Body of pancreas (tissue), 4 donors: ENCODE data around the gene AJUBA. TPM values are rescaled to one million over a fixed set of nuclear protein-coding genes. Genes with fewer than 3 reads are reported as not detected.

Source experiments
- ATAC-seq: fragments of 150-250 bp; one replicate; pipeline ENCODE4 v1.9.1; 2016
- DNase-seq, 4 donors: peaks; one replicate each; pipeline ENCODE4 v3.0.0-alpha.2; 2019
- H3K27ac ChIP-seq, 4 donors: fragments of 200-600 bp; sonication (generic); 1 replicate in 3 of 4; 2 replicates in 1 of 4; pipeline versions ENCODE4 v1.5.1 to v1.6.1; 2016 to 2019; ENCODE audit warnings: mild to moderate bottlenecking in 1 of 4, mixed read lengths in 1 of 4, moderate library complexity in 1 of 4
- H3K27me3 ChIP-seq, 2 donors: fragments of 200-600 bp; sonication (generic); one replicate each; pipeline ENCODE4 v1.6.0; 2016; ENCODE audit warnings: mild to moderate bottlenecking in 1 of 2
- H3K36me3 ChIP-seq, 2 donors: fragments of 200-600 bp; sonication (generic); replicated peaks in 1 of 2; 2 replicates each; pipeline ENCODE4 v1.5.1; 2016; ENCODE audit warnings: low read depth in 2 of 2; ENCODE audit not compliant: insufficient read depth in 1 of 2
- H3K4me1 ChIP-seq: fragments of 200-600 bp; sonication (generic); one replicate; pipeline ENCODE4 v1.6.0; 2016
- H3K4me3 ChIP-seq, 2 donors: fragments of 200-600 bp; sonication (generic); 1 replicate in 1 of 2; 2 replicates in 1 of 2; pipeline ENCODE4 v1.5.1; 2016 to 2019
- H3K9me3 ChIP-seq, 3 donors: fragments of 200-600 bp; sonication (generic); 1 replicate in 2 of 3; 2 replicates in 1 of 3; pipeline ENCODE4 v1.5.1; 2016
- CTCF ChIP-seq, 7 experiments: fragments of 450-650 bp in 4 of 7; fragments of 200-600 bp in 3 of 7; sonication (generic) in 3 of 7; IDR thresholded peaks; one replicate each; pipeline ENCODE4 v1.5.1; 2016 to 2019; ENCODE audit warnings: antibody characterized with exemption in 7 of 7
- POLR2A ChIP-seq, 3 donors: fragments of 450-650 bp; IDR thresholded peaks; one replicate each; pipeline ENCODE4 v1.6.1; 2016; ENCODE audit warnings: antibody characterized with exemption in 3 of 3, mild to moderate bottlenecking in 2 of 3
- WGBS, 2 donors: methylation state at CpG; one replicate each; pipeline ENCODE4 v1.1.5; 2017; 5-methylcytosine and 5-hydroxymethylcytosine counted together
- intact Hi-C: fragments of 100-400 bp; cut with DNase I; formaldehyde crosslinking; loops from one replicate; pipeline ENCODE4 v1.15.1; 2023
- total RNA-seq, 2 donors: library from RNA; depleted of rRNA; stranded (reverse); fragments of >200 nt; gene quantifications; one replicate each; pipeline ENCODE4 v1.1.0, GENCODE V29; 2016

The AJUBA gene
- total RNA-seq, 2 donors from 2014 or later = 15.8 to 19.5 TPM

GRCh38 chr14:22929104-22929960 is 53.0 kb downstream of the AJUBA start, which contains the start of gene PRMT5:
Gene PRMT5, minus strand, starts transcription at chr14:22929376. Its CDS starts 15 bp downstream, at chr14:22929361.
- peaks cover 53% of the 10 kb centered on the region for H3K4me1 ChIP-seq
- no peaks in the 10 kb centered on the region for H3K27me3 ChIP-seq
- intact Hi-C loops = no loop called here
- H3K4me3 ChIP-seq = peak within 1 kb of the TSS; percentile 82 to 89
- H3K36me3 ChIP-seq = peaks cover 0 to 5% of the 10 kb centered on the region in 2 donors
- no peaks in the 10 kb centered on the region for H3K9me3 ChIP-seq
- TF ChIP-seq POLR2A (IDR thresholded peaks at IDR 0.05) (peak; percentile 66 to 95 (median 94)), CTCF (IDR thresholded peaks at IDR 0.05) (no peak)
- WGBS, 2 donors = 0% methylated on average over 31 to 51 of the region's 51 CpGs
- peak within 1 kb of the TSS; percentile 83 to 93 (median 86) for H3K27ac ChIP-seq
- ATAC-seq = peak; percentile 98
- DNase-seq = peak; percentile 99 to 100 (median 99)

GRCh38 chr14:22928237-22929103 is 53.9 kb downstream of the AJUBA start:
- Histone ChIP-seq H3K4me3 (peak overlapping the region; percentile 82 to 89), H3K9me3 (no peaks in the 10 kb centered on the region), H3K4me1 (peaks cover 49% of the 10 kb centered on the region), H3K36me3 (peaks cover 0 to 13% of the 10 kb centered on the region in 2 donors), H3K27ac (peak overlapping the region; percentile 83 to 93 (median 86)), H3K27me3 (no peaks in the 10 kb centered on the region)
- intact Hi-C loops = no loop called here
- ATAC-seq (no peak), DNase-seq (no peak)
- WGBS, 2 donors = 10 to 16% methylated on average over 12 of the region's 12 CpGs
- no peak for TF ChIP-seq CTCF (IDR thresholded peaks at IDR 0.05)
- TF ChIP-seq POLR2A (IDR thresholded peaks at IDR 0.05) = no peak

GRCh38 chr14:22926316-22926715 is 56.0 kb downstream of the AJUBA start:
- DNase-seq (no peak), ATAC-seq (no peak)
- H3K36me3 ChIP-seq = peaks cover 0 to 24% of the 10 kb centered on the region in 2 donors
- no peak overlapping the region for H3K4me3 ChIP-seq
- no peak for TF ChIP-seq CTCF (IDR thresholded peaks at IDR 0.05)
- TF ChIP-seq POLR2A (IDR thresholded peaks at IDR 0.05) = no peak
- H3K27me3 ChIP-seq = no peaks in the 10 kb centered on the region
- WGBS, 2 donors = 68 to 78% methylated on average over 4 of the region's 4 CpGs
- H3K4me1 ChIP-seq = peaks cover 32% of the 10 kb centered on the region
- intact Hi-C loops = no loop called here
- no peak overlapping the region for H3K27ac ChIP-seq
- no peaks in the 10 kb centered on the region for H3K9me3 ChIP-seq

GRCh38 chr14:22925513-22925912 is 56.8 kb downstream of the AJUBA start:
- TF ChIP-seq CTCF (IDR thresholded peaks at IDR 0.05) (no peak), POLR2A (IDR thresholded peaks at IDR 0.05) (no peak)
- no peak for DNase-seq
- Histone ChIP-seq H3K36me3 (peaks cover 0 to 30% of the 10 kb centered on the region in 2 donors), H3K27ac (no peak overlapping the region), H3K4me3 (no peak overlapping the region), H3K9me3 (no peaks in the 10 kb centered on the region), H3K27me3 (no peaks in the 10 kb centered on the region), H3K4me1 (peaks cover 24% of the 10 kb centered on the region)
- intact Hi-C loops = no loop called here
- WGBS, 2 donors = 92 to 94% methylated on average over 3 to 8 of the region's 8 CpGs
- ATAC-seq = no peak
